Right ventricle myocardium inferior (tissue), 1 donor: Measurements from ENCODE around the gene TCEA2. TPM values are rescaled to one million over a fixed set of nuclear protein-coding genes. Genes with fewer than 3 reads are reported as not detected.
A peak's percentile ranks its signal among the peaks of the same experiment; 100 is the strongest.

Experiments used
- ATAC-seq: fragments of 200-7000 bp; cut with Tn5 transposase; one replicate; pipeline ENCODE4 v1.9.1; 2020; ENCODE audit warnings: mild to moderate bottlenecking, moderate library complexity
- DNase-seq: peaks from one replicate; pipeline ENCODE4 v3.0.0; 2021; ENCODE audit errors: missing footprints
- intact Hi-C: fragments of 100-400 bp; cut with DNase I; formaldehyde crosslinking; loops from one replicate; pipeline ENCODE4 v1.11.0; 2022
- total RNA-seq: library from RNA; stranded (reverse); fragmentation: NEBNext Ultra II Directional; extraction: Animal tissue kit (Norgen Biotek cat#: 25700); gene quantifications from one replicate; pipeline ENCODE4 v1.2.1, GENCODE V29; 2021
- donor health status: DM: no; HTN: yes; CAD: no; lungs with severe emphysema.

TCEA2 gene
- total RNA-seq, 1 donor from 2014 or later, result 39.0 TPM

DNA sequence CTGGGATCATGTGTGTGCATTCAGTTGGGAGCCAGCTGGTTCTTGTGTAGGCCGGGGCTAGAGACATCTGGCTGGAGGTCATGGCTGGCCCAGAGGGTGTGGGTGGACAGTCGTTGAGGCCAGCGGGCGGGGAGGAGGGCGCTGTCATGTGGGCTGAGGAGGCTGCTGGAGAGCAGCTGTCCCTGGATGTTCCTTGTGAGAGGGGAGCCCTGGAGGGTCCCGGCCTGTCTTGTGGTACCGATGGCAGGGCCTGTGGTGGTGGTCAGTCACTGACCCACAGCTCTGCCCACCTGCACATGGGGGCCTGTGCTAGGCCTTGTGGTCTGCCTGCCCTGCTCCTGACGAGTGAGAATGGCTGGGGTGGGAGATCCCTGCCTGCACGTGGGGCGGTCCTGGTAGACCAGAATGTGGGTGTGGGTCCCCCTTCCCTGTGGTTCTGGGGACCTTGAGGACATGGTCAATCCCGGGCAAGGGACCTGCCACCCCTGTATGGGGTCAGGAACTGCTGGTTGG lies 29.0 kb upstream of the TCEA2 start:
- DNase-seq (peak; percentile 67), ATAC-seq (peak; percentile 75)
- intact Hi-C loops, result no loop called here

DNA sequence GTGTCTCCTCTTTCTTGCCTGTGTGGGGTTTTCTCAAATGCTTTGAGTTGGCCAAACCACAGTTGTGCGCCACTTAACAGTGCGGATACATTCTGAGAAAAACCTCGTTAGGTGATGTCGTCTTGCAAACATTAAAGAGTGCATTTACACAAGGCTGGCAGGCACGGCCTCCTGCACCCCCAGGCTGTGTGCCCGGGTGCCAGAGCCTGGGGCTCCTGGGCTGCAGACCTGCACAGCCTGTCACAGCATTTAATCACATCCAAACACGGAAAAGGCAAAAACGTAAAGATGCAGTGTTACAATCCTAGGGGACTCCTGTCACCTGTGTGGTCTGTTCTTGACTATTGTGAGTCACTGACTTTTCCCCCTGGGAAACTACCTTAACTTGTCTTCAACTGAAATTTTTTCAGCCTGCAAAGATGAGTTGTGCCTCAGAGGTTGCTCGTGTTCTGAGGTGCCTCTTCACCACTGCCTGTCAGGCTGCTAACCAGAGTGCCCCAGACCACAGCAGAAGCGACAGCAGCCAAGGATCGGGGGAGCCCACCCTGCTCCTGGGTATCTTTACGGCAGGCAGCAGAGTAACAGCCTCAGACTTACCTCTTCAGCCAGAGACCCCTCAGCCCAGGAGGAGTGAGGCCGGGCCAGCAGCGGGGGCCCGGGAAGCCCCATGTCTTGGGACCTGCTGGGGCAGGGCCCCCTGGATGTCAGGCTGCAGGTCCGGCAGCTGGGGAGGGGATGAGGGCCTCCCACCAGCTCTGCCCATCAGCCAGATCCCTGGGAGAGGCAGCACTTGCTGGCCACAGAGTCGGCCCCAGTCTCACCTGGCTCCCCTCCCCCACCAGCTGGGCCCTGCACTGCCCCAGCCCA lies 27.7 kb upstream of the TCEA2 start:
- ATAC-seq (no peak), DNase-seq (peak; percentile 14)
- intact Hi-C loops, result no loop called here

DNA sequence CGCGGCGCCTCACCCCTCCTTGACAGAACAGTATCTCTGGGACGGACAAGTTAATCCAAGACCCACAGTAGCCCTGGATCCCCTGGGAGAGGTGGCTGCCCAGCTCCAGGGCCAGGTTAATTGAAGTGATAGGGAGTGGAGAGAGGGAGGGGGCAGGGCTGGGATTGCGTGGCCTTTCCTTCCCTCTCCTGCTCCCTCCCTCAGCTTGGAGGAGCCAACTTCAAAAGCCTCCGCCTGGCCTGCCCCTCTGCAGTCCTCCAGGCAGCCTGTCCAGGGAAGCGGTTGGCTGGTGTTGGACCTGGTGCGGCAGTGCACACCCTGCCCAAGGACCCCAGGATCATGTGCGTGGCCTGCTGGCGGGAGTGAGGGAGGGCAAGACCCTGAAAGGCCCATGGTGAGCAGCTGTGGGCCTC lies 27.1 kb upstream of the TCEA2 start, which contains the start of gene C20orf204:
C20orf204 (plus strand) TSS at position 250 of the 413 bp plus-strand sequence; CDS start at position 392, 142 bp downstream.
- intact Hi-C loops, result no loop called here
- ATAC-seq (no peak), DNase-seq (peak; percentile 46)

DNA sequence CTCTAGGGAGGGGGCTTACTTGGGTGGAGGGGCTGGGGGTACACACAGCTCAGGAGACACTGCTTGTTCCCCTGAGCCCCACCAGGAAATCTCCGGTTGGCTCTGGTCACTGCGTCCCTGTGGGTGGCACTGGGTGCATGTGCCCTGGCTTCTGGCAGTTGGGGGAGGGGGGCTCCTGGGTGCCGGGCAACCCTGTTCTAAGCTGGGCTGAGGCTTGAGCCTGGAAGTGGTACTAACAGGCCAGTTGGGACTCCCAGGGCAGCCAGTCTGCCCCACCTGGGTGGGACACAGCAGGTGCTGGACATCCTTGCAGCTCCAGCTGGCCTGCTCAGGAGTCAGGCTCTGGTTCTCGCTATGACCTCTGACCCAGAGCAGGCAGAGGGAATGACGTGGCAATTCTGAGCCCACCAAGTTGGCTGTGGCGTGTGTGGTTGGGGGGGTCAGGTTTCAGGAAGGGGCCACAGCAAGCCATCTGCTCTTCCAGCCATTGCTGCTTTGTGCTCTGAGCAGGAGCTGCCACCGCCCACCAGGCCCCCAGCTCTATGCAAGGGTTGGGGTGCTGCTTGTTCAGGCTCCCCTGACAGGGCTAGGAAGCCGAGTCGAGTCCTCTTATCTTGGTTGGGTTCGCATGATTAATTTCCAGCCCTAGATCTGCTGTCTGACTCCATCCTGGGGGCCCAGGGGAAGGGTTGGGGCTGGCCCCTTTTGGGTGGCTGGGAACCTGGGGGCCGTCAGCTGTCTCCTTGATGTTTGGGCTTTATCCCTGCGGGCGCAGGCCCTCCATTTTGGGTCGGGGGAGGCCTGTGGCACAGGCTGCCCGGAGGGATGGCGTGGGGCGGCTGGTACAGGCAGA lies 26.4 kb upstream of the TCEA2 start:
- DNase-seq (peak; percentile 53), ATAC-seq (no peak)
- intact Hi-C loops, result no loop called here

GRCh38 chr20:64037199-64037497 lies 25.9 kb upstream of the TCEA2 start:
- DNase-seq (peak; percentile 13), ATAC-seq (no peak)
- intact Hi-C loops, result no loop called here

DNA sequence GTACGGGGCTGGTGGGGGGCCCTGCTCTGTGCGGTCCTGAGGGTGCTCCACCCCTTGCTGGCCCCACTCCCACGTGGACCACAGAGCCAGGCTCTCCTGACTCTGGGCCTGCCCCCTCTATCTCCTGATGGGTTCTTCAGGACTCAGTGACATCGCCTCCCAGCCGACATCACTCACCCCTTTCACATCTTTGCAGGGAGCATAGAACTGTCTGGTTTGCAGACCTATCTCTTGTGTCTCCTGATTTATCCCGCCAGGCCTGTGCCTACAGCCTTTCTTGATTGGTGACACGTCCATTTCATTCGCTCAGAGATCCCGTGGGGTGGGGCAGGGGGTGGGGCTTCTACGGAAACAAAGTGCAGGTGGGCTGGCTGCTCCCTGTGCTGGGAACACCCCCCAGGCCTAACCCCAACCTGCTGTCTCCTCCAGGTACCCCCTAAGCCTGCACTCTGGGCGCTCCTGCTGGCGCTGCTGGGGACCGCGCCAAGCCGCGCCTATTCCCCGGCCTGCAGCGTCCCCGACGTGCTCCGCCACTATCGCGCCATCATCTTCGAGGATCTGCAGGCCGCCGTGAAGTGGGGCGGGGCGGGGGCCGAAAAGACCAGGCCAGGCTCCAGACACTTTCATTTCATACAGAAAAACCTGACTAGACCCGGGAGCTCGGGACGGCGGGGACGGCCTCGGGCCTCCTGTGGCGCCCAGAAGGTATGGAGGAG lies 25.3 kb upstream of the TCEA2 start:
- ATAC-seq, result no peak
- intact Hi-C loops, result loop anchor here (1.0 kb wide), 1 partner anchor 20 kb away; no protein-coding TSS in a partner anchor
- peak; percentile 21 for DNase-seq

DNA sequence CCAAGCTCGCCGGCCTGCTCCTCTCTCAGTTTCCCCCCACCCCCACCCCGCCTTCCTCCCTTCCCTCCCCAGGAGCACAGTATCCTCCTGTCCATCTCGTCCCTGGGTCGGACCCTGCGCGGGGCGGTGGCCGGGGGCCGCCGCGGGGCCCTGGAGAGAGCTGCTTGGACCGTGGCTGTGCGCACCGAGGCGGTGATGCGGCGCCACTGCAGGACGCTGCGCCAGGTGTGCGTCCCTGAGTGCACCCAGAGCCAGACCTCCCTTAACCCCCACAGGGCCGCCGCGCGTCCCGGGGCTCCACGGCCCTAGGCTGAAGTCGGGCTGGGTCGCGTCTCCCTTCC lies 24.8 kb upstream of the TCEA2 start:
- ATAC-seq, result no peak

DNA sequence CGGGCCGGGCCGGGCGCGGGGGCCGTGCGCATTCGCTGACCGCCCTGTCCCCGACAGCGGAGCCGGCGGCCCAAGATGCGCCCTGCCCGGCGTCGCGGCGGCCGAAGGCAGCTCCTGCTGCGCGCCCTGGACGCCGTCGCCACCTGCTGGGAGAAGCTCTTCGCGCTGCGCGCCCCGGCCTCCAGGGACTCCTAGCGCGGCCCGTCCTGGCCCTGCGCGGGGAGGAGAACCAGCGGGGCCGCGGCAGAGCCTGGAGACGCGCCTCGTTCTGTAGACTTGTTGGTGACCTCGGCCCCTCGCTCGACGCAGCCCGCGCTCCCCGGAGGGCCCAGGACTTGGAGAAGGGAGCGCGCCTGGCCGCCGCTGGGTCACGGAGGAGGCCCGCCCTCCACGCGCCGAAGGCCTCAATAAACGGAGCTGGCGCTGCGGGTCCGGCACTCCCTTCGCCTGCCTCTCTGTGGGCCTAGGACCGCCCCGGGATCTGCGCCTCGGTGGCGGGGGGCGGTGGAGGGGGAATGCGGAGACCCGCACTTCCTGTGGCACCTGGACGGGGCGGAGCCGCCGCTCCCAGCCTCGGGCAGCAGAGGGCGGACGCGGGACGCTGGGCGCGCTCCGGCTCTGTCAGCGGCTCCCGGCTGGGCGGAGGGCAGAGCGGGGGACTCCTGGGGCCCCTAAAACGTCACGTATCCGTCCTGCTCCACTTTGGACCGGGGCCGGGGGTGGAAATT lies 24.3 kb upstream of the TCEA2 start:
- intact Hi-C loops, result loop anchor here (1.0 kb wide), 3 partner anchors 16 to 82 kb away; no protein-coding TSS in a partner anchor
- DNase-seq, result peak; percentile 89
- ATAC-seq, result peak; percentile 80

More for the DNA sequence above, 24.8 kb upstream of the TCEA2 start:
- intact Hi-C loops, result loop anchor here (1.0 kb wide), 1 partner anchor 19 kb away; no protein-coding TSS in a partner anchor
- DNase-seq, result no peak

- ATAC-seq (peak; percentile 46), DNase-seq (no peak)
- intact Hi-C loops, result loop anchor here (1.0 kb wide), 2 partner anchors 15 to 81 kb away; no protein-coding TSS in a partner anchor
Measured at GRCh38 chr20:64039293-64040160, 23.5 kb upstream of the TCEA2 start.

- DNase-seq (no peak), ATAC-seq (no peak)
- intact Hi-C loops, result no loop called here
Measured at GRCh38 chr20:64040231-64041039, 22.6 kb upstream of the TCEA2 start.

DNA sequence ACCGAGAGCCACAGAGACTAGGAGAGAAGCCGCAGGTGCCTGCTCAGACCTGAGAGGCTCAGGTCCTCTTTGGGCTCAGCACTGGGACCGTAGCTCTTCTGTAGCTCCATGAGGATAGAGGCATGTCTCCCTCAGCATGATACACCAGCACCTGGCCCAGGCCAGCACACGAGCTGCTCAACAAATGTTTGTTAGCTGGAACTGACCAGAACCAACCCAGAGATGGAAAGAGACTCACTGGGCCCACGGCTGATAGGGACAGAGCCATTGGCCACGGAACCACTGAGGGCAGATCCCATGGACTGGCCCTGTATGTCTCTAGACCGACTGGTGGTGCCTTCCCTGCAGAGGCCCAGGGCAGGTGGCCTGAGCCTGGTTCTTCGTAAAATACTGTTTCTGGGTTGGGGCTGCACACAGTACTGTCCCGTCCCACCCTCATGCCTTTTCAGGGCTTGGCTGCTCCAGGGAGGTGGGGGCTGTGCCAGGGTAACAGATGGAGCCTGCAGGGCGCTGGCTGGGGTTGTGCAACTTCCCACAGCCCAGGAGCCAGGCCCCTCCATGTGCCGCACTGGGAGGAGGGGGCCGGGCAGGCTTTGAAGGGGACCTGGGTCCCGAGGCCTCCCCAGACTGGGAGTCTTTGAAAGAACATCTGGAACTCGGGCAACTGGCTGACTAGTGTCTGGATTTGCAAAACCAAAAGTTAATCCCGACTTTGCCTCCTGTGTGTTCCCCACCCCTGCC lies 21.8 kb upstream of the TCEA2 start:
- ATAC-seq, result no peak
- intact Hi-C loops, result no loop called here

GRCh38 chr20:64041781-64042053 lies 21.3 kb upstream of the TCEA2 start:
- no peak for ATAC-seq
- no peak for DNase-seq
- intact Hi-C loops, result no loop called here

More for the DNA sequence above, 21.8 kb upstream of the TCEA2 start:
- no peak for DNase-seq

GRCh38 chr20:64042054-64042781 lies 20.8 kb upstream of the TCEA2 start:
- ATAC-seq (no peak), DNase-seq (no peak)
- intact Hi-C loops, result no loop called here

- DNase-seq, result no peak
- ATAC-seq, result no peak
- intact Hi-C loops, result no loop called here
Measured at GRCh38 chr20:64043768-64044167, 19.2 kb upstream of the TCEA2 start.

GRCh38 chr20:64044484-64045247 lies 18.3 kb upstream of the TCEA2 start:
- intact Hi-C loops, result no loop called here
- no peak for DNase-seq
- no peak for ATAC-seq
